ENCODE measurements around the gene GRID1. TPM values are rescaled to one million over a fixed set of nuclear protein-coding genes. Genes with fewer than 3 reads are reported as not detected.

GRID1 gene
- total RNA-seq, 1 donor from 2014 or later, result 0.22 TPM

- Mint-ChIP-seq H3K27ac (no peak overlapping the region), H3K9me3 (ENCODE audit: low read depth) (no peaks in the 10 kb centered on the region), H3K4me1 (ENCODE audit: low read depth) (peaks cover 10% of the 10 kb centered on the region), H3K27me3 (peaks cover 79% of the 10 kb centered on the region), H3K4me3 (ENCODE audit: low read depth) (peak overlapping the region; percentile 56), H3K36me3 (ENCODE audit: insufficient read depth) (no peaks in the 10 kb centered on the region)
- DNase-seq (ENCODE audit: low spot score, unreplicated experiment), result peak; percentile 50
- TF ChIP-seq CTCF (IDR thresholded peaks at IDR 0.05; ENCODE audit: unreplicated experiment), result peak; percentile 63
These were observed 3.3 kb downstream of the GRID1 start for GRCh38 chr10:86363184-86363832.

- no peak for DNase-seq (ENCODE audit: low spot score, unreplicated experiment)
- H3K4me3 Mint-ChIP-seq (ENCODE audit: low read depth), result peak overlapping the region; percentile 47
- no peak overlapping the region for H3K27ac Mint-ChIP-seq
- H3K36me3 Mint-ChIP-seq (ENCODE audit: insufficient read depth), result no peaks in the 10 kb centered on the region
- H3K27me3 Mint-ChIP-seq, result peaks cover 78% of the 10 kb centered on the region
- TF ChIP-seq CTCF (IDR thresholded peaks at IDR 0.05; ENCODE audit: unreplicated experiment), result no peak
- H3K4me1 Mint-ChIP-seq (ENCODE audit: low read depth), result peaks cover 10% of the 10 kb centered on the region
- no peaks in the 10 kb centered on the region for H3K9me3 Mint-ChIP-seq (ENCODE audit: low read depth)
These were observed 3.9 kb downstream of the GRID1 start for GRCh38 chr10:86362586-86363183.

- Mint-ChIP-seq H3K4me1 (ENCODE audit: low read depth) (peaks cover 10% of the 10 kb centered on the region), H3K36me3 (ENCODE audit: insufficient read depth) (no peaks in the 10 kb centered on the region), H3K9me3 (ENCODE audit: low read depth) (no peaks in the 10 kb centered on the region), H3K27me3 (peaks cover 78% of the 10 kb centered on the region), H3K27ac (no peak overlapping the region), H3K4me3 (ENCODE audit: low read depth) (no peak overlapping the region)
- TF ChIP-seq CTCF (IDR thresholded peaks at IDR 0.05; ENCODE audit: unreplicated experiment), result no peak
- DNase-seq (ENCODE audit: low spot score, unreplicated experiment), result no peak
These were observed 4.5 kb downstream of the GRID1 start for GRCh38 chr10:86362129-86362527.

GRCh38 chr10:86361156-86362128 is 5.2 kb downstream of the GRID1 start:
- Mint-ChIP-seq H3K4me3 (ENCODE audit: low read depth) (no peak overlapping the region), H3K27ac (no peak overlapping the region), H3K36me3 (ENCODE audit: insufficient read depth) (no peaks in the 10 kb centered on the region), H3K4me1 (ENCODE audit: low read depth) (peaks cover 10% of the 10 kb centered on the region), H3K27me3 (peaks cover 83% of the 10 kb centered on the region), H3K9me3 (ENCODE audit: low read depth) (no peaks in the 10 kb centered on the region)
- no peak for TF ChIP-seq CTCF (IDR thresholded peaks at IDR 0.05; ENCODE audit: unreplicated experiment)
- no peak for DNase-seq (ENCODE audit: low spot score, unreplicated experiment)

- no peak for DNase-seq (ENCODE audit: low spot score, unreplicated experiment)
- H3K27me3 Mint-ChIP-seq, result peaks cover 88% of the 10 kb centered on the region
- no peak overlapping the region for H3K27ac Mint-ChIP-seq
- no peak overlapping the region for H3K4me3 Mint-ChIP-seq (ENCODE audit: low read depth)
- no peak for TF ChIP-seq CTCF (IDR thresholded peaks at IDR 0.05; ENCODE audit: unreplicated experiment)
- peaks cover 9% of the 10 kb centered on the region for H3K4me1 Mint-ChIP-seq (ENCODE audit: low read depth)
- H3K36me3 Mint-ChIP-seq (ENCODE audit: insufficient read depth), result no peaks in the 10 kb centered on the region
- H3K9me3 Mint-ChIP-seq (ENCODE audit: low read depth), result no peaks in the 10 kb centered on the region
These were observed 5.9 kb downstream of the GRID1 start for GRCh38 chr10:86360657-86361056.

Data from progenitor cell of endocrine pancreas (in vitro differentiated cells).